Common myeloid progenitor, CD34-positive (primary cell): ENCODE data around the gene IQCK.

Experiments
- CTCF ChIA-PET: fragments of 350-600 bp; sonication (Branson Sonifier 250); formaldehyde crosslinking; loops from one replicate; lab custom pipeline; 2021; ENCODE audit warnings: antibody characterized with exemption; lab: Charles Lee
- POLR2A ChIA-PET: fragments of 350-600 bp; sonication (Branson Sonifier 250); formaldehyde crosslinking; loops from one replicate; lab custom pipeline; 2021; ENCODE audit warnings: antibody characterized with exemption; lab: Charles Lee
- DNase-seq, 3 donors: peaks; one replicate each; pipeline versions ENCODE4 v3.0.0 to v3.0.0-alpha.2; 2013
- H3K27ac ChIP-seq, 2 experiments: 1 replicate in 1 of 2; 2 replicates in 1 of 2; pipeline ENCODE4 v1.7.0; 2013; ENCODE audit warnings: inconsistent platforms in 2 of 2, low read length in 2 of 2, mild to moderate bottlenecking in 2 of 2, low read depth in 1 of 2, moderate library complexity in 1 of 2; ENCODE audit not compliant: severe bottlenecking in 2 of 2, insufficient read depth in 1 of 2, poor library complexity in 1 of 2
- H3K27me3 ChIP-seq, 5 experiments: replicated peaks in 2 of 5; 1 replicate in 3 of 5; 2 replicates in 2 of 5; pipeline versions ENCODE4 v1.6.1 to v1.7.0; 2013; ENCODE audit warnings: low read length in 4 of 5, mild to moderate bottlenecking in 2 of 5, moderate library complexity in 2 of 5, inconsistent platforms in 1 of 5; ENCODE audit not compliant: insufficient read depth in 5 of 5, control insufficient read depth in 4 of 5
- H3K36me3 ChIP-seq, 4 experiments: 1 replicate in 2 of 4; 2 replicates in 2 of 4; pipeline versions ENCODE4 v1.6.1 to v1.7.0; 2013; ENCODE audit warnings: low read length in 3 of 4, control low read depth in 1 of 4, mild to moderate bottlenecking in 1 of 4; ENCODE audit not compliant: control insufficient read depth in 4 of 4, insufficient read depth in 4 of 4
- H3K4me1 ChIP-seq, 4 experiments: 1 replicate in 3 of 4; 2 replicates in 1 of 4; pipeline versions ENCODE4 v1.6.1 to v1.7.1; 2013; ENCODE audit warnings: low read length in 3 of 4, mild to moderate bottlenecking in 3 of 4, control low read depth in 1 of 4, inconsistent platforms in 1 of 4, moderate library complexity in 1 of 4; ENCODE audit not compliant: control insufficient read depth in 4 of 4, insufficient read depth in 4 of 4; ENCODE audit errors: control extremely low read depth in 1 of 4
- H3K4me3 ChIP-seq, 7 experiments: 1 replicate in 4 of 7; 2 replicates in 3 of 7; pipeline versions ENCODE4 v1.5.1 to v1.7.0; 2013; ENCODE audit warnings: mild to moderate bottlenecking in 7 of 7, low read length in 6 of 7, moderate library complexity in 6 of 7, inconsistent platforms in 2 of 7, low read depth in 2 of 7, control low read depth in 1 of 7; ENCODE audit not compliant: insufficient read depth in 4 of 7, control insufficient read depth in 1 of 7; ENCODE audit errors: extremely low read depth in 1 of 7
- H3K9me3 ChIP-seq, 5 experiments: 1 replicate in 4 of 5; 2 replicates in 1 of 5; pipeline versions ENCODE4 v1.6.1 to v1.7.1; 2013; ENCODE audit warnings: low read length in 4 of 5, mild to moderate bottlenecking in 2 of 5, inconsistent platforms in 1 of 5, low read depth in 1 of 5, moderate library complexity in 1 of 5; ENCODE audit not compliant: control insufficient read depth in 4 of 5, insufficient read depth in 2 of 5; ENCODE audit errors: control extremely low read depth in 1 of 5
- WGBS: methylation state at CpG from one replicate; pipeline ENCODE4 v1.1.5; 2013; ENCODE audit not compliant: insufficient coverage; 5-methylcytosine and 5-hydroxymethylcytosine counted together

The IQCK gene

DNA sequence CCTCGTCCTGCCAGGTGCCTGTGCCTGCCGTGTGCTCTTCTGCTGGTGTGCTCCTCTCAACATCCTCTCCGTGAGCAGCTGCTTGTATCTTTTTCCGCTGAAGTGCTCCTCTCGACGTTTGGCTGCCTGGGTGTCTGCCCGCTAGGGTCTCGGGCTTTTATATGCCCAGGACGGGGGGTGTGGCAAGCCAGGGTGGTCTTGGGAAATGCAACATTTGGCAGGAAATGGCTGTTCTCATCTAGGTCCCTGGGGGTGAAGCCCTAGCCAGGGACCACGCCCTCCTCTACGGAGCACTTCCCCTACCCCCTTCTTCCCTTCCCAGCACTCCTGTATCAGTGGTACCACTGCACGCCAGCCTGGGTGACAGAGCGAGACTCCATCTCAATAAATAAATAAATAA, 49.4 kb downstream of the IQCK start:
- Histone ChIP-seq H3K27me3 (no peaks in the 10 kb centered on the region), H3K36me3 (no peaks in the 10 kb centered on the region), H3K27ac (no peak overlapping the region), H3K4me3 (no peak overlapping the region), H3K4me1 (peaks cover 0 to 10% (median 2%) of the 10 kb centered on the region in 4 experiments), H3K9me3 (peaks cover 0 to 8% (median 0%) of the 10 kb centered on the region in 5 experiments)
- POLR2A ChIA-PET, result no interaction called here
- no peak for DNase-seq
- 97% methylated on average over 10 of the region's 13 CpGs for WGBS
- CTCF ChIA-PET, result no interaction called here

DNA sequence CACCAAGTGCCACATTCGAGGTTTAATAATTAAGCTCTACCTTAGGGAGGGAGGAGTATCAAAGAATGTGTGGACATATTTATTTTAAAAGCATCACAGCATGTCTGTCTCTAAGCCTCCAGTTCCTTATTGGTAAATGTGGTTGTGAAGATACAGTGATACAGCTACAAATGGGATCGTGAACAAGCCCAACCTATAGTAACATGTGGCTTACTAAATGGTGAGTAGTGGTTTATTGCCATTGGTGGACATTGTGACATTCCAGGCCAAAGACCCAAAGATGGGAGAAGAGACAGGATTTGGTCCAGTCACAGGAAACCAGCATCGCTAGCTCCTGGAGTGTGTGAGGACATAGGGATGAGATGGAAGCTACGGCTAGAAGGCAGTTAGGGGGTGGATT, 51.2 kb downstream of the IQCK start:
- WGBS, result 100% methylated on average over 3 of the region's 4 CpGs
- H3K4me3 ChIP-seq, result no peak overlapping the region
- POLR2A ChIA-PET, result no interaction called here
- no peaks in the 10 kb centered on the region for H3K36me3 ChIP-seq
- H3K4me1 ChIP-seq, result peaks cover 0 to 10% (median 2%) of the 10 kb centered on the region in 4 experiments
- CTCF ChIA-PET, result no interaction called here
- DNase-seq, result no peak
- H3K27me3 ChIP-seq, result no peaks in the 10 kb centered on the region
- no peak overlapping the region for H3K27ac ChIP-seq
- H3K9me3 ChIP-seq, result peaks cover 0 to 8% (median 0%) of the 10 kb centered on the region in 5 experiments

GRCh38 chr16:19771040-19771439, 53.0 kb downstream of the IQCK start:
- ChIA-PET POLR2A (no interaction called here), CTCF (no interaction called here)
- WGBS, result 100% methylated on average over 2 of the region's 3 CpGs

GRCh38 chr16:19771796-19772195, 53.7 kb downstream of the IQCK start:
- 95% methylated on average over 2 of the region's 4 CpGs for WGBS
- no peak overlapping the region for H3K4me3 ChIP-seq
- peaks cover 0 to 8% (median 0%) of the 10 kb centered on the region in 5 experiments for H3K9me3 ChIP-seq
- no peaks in the 10 kb centered on the region for H3K27me3 ChIP-seq
- ChIA-PET CTCF (interaction anchor here (0.8 kb wide), 1 partner anchor 20 kb away, joined by 3 read pairs; no protein-coding TSS in a partner anchor), POLR2A (no interaction called here)
- H3K36me3 ChIP-seq, result no peaks in the 10 kb centered on the region
- DNase-seq, result no peak
- H3K27ac ChIP-seq, result no peak overlapping the region
- H3K4me1 ChIP-seq, result no peaks in the 10 kb centered on the region

More at GRCh38 chr16:19771040-19771439, 53.0 kb downstream of the IQCK start:
- Histone ChIP-seq H3K9me3 (peaks cover 0 to 8% (median 0%) of the 10 kb centered on the region in 5 experiments), H3K27me3 (no peaks in the 10 kb centered on the region), H3K4me1 (peaks cover 0 to 5% (median 2%) of the 10 kb centered on the region in 4 experiments), H3K27ac (no peak overlapping the region), H3K4me3 (no peak overlapping the region), H3K36me3 (no peaks in the 10 kb centered on the region)
- no peak for DNase-seq

DNA sequence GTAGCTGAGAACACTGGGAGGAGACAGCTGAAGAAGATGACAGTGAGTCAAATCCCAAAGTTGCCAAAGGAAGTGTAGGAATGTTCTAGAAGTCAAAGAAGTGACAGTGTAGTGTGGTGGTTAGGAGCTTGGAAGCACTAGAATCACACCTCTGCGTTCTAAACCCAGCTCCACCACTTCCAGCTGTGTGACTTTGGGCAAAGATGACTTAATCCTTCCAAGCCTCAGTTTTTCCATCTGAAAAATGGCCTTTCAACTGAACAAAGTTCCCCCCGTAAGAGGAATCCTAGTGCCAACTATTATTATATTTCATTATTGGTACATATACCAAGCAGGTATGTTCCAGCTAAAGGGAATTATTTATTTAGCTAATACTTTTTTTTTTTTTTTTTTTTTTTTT, 56.0 kb downstream of the IQCK start:
- no peaks in the 10 kb centered on the region for H3K27me3 ChIP-seq
- H3K4me3 ChIP-seq, result no peak overlapping the region
- POLR2A ChIA-PET, result no interaction called here
- CTCF ChIA-PET, result no interaction called here
- H3K36me3 ChIP-seq, result no peaks in the 10 kb centered on the region
- H3K27ac ChIP-seq, result no peak overlapping the region
- no CpG with 5 or more reads among the region's 2 CpGs for WGBS
- DNase-seq, result no peak
- peaks cover 0 to 3% (median 0%) of the 10 kb centered on the region in 5 experiments for H3K9me3 ChIP-seq
- peaks cover 0 to 6% (median 2%) of the 10 kb centered on the region in 4 experiments for H3K4me1 ChIP-seq

- Histone ChIP-seq H3K27ac (no peak overlapping the region), H3K9me3 (no peaks in the 10 kb centered on the region), H3K36me3 (no peaks in the 10 kb centered on the region), H3K27me3 (no peaks in the 10 kb centered on the region), H3K4me1 (peaks cover 0 to 6% (median 2%) of the 10 kb centered on the region in 4 experiments), H3K4me3 (no peak overlapping the region)
- peak in 1 of 3 donors; percentile 8 for DNase-seq
- CTCF ChIA-PET, result no interaction called here
- POLR2A ChIA-PET, result interaction anchor here (0.8 kb wide), 1 partner anchor 37 kb away, joined by 3 read pairs; no protein-coding TSS in a partner anchor
- WGBS, result 90% methylated on average over 3 of the region's 3 CpGs
These were observed 58.1 kb downstream of the IQCK start for GRCh38 chr16:19776147-19776546.

DNA sequence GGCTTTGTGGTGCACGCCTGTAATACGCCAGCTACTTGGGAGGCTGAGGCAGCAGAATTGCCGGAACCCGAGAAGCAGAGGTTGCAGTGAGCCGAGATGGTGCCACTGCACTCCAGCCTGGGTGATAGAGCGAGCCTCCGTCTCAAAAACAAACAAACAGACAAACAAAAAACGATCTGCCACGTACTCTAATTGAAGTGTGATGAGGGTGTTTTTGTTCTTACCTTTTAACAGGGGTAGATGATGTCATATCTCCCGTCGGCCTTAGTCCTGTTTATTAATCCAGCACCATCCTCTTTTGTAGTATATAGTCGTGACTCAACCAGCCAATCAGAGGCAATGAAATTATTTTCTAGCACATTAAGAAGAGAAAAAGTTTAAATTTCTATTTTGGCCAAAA, 58.5 kb downstream of the IQCK start:
- Histone ChIP-seq H3K4me1 (peaks cover 0 to 6% (median 2%) of the 10 kb centered on the region in 4 experiments), H3K4me3 (no peak overlapping the region), H3K27me3 (no peaks in the 10 kb centered on the region), H3K36me3 (no peaks in the 10 kb centered on the region), H3K9me3 (no peaks in the 10 kb centered on the region), H3K27ac (no peak overlapping the region)
- ChIA-PET CTCF (no interaction called here), POLR2A (no interaction called here)
- 89% methylated on average over 4 of the region's 12 CpGs for WGBS
- no peak for DNase-seq
